Smooth muscle cell (in vitro differentiated cells): ENCODE data around the gene IHH. TPM values are rescaled to one million over a fixed set of nuclear protein-coding genes. Genes with fewer than 3 reads are reported as not detected.

Experiments used
- DNase-seq: peaks from one replicate; lab custom pipeline; 2025; ENCODE audit not compliant: unreplicated experiment; lab: John Stamatoyannopoulos, UW
- H2AFZ ChIP-seq: fragments of 200-600 bp; sonication (generic); 2 replicates; pipeline ENCODE4 v1.6.0; 2016; ENCODE audit warnings: antibody characterized with exemption, low read depth, mild to moderate bottlenecking
- H3F3A ChIP-seq: fragments of 200-600 bp; sonication (generic); 2 replicates; pipeline ENCODE4 v1.6.0; 2017; ENCODE audit warnings: antibody characterized with exemption, low read depth
- H3K27ac ChIP-seq: fragments of 200-600 bp; sonication (generic); 2 replicates; pipeline ENCODE4 v1.5.1; 2016; ENCODE audit warnings: low read depth, mild to moderate bottlenecking
- H3K27me3 ChIP-seq: fragments of 200-600 bp; sonication (generic); 2 replicates; pipeline ENCODE4 v1.6.1; 2016; ENCODE audit warnings: low read depth, mild to moderate bottlenecking
- H3K36me3 ChIP-seq: fragments of 200-600 bp; sonication (generic); 2 replicates; pipeline ENCODE4 v1.5.1; 2016; ENCODE audit warnings: low read depth
- H3K4me1 ChIP-seq: fragments of 200-600 bp; sonication (generic); 2 replicates; pipeline ENCODE4 v1.5.1; 2016; ENCODE audit warnings: low read depth
- H3K4me2 ChIP-seq: fragments of 200-600 bp; sonication (generic); 2 replicates; pipeline ENCODE4 v1.6.0; 2016; ENCODE audit warnings: mild to moderate bottlenecking
- H3K4me3 ChIP-seq: fragments of 200-600 bp; sonication (generic); 2 replicates; pipeline ENCODE4 v1.5.1; 2016; ENCODE audit warnings: mild to moderate bottlenecking
- H3K79me2 ChIP-seq: fragments of 200-600 bp; sonication (generic); 2 replicates; pipeline ENCODE4 v1.6.0; 2016; ENCODE audit warnings: low read depth, mild to moderate bottlenecking
- H3K9ac ChIP-seq: fragments of 200-600 bp; sonication (generic); 2 replicates; pipeline ENCODE4 v1.6.0; 2016; ENCODE audit warnings: low read depth
- H3K9me3 ChIP-seq: fragments of 200-600 bp; sonication (generic); replicated peaks from 2 replicates; pipeline ENCODE4 v1.5.1; 2016; ENCODE audit warnings: low read depth
- H4K20me1 ChIP-seq: fragments of 200-600 bp; sonication (generic); 2 replicates; pipeline ENCODE4 v1.6.0; 2016; ENCODE audit warnings: low read depth
- WGBS: methylation state at CpG from one replicate; pipeline ENCODE4 v1.1.7; 2016; ENCODE audit warnings: low lambda C conversion rate; 5-methylcytosine and 5-hydroxymethylcytosine counted together
- polyA plus RNA-seq: library from polyadenylated mRNA; unstranded; fragments of >200 nt; fragmentation: Nextera tagmentation; extraction: Ambion mirVana; gene quantifications from 2 replicates; pipeline ENCODE4 v1.2.1, GENCODE V29; 2016
- total RNA-seq: library from RNA; depleted of rRNA; stranded (reverse); fragments of >200 nt; gene quantifications from 2 replicates; pipeline ENCODE4 v1.2.3, GENCODE V29; 2014
- TF ChIP-seq, protein P1 (sequence below): fragments of 200-600 bp; sonication (generic); IDR thresholded peaks from 2 replicates; pipeline ENCODE4 v1.5.1; 2017; ENCODE audit warnings: borderline replicate concordance, mild to moderate bottlenecking, antibody characterized with exemption; ENCODE audit not compliant: insufficient read depth, poor library complexity, severe bottlenecking

Gene IHH
- total and polyA plus RNA-seq, 2 experiments from 2014 or later: 0.09 TPM; not detected in 1

GRCh38 chr2:219056896-219057708 is 3.6 kb downstream of the IHH start:
- H3K27ac ChIP-seq: no peak overlapping the region
- H3F3A ChIP-seq: no peaks in the 10 kb centered on the region
- no peak overlapping the region for H2AFZ ChIP-seq
- no peak overlapping the region for H3K4me3 ChIP-seq
- peaks cover 96% of the 10 kb centered on the region for H3K27me3 ChIP-seq
- H3K4me2 ChIP-seq: no peak overlapping the region
- DNase-seq: no peak
- WGBS: 34% methylated on average over 29 of the region's 40 CpGs
- H3K79me2 ChIP-seq: no peaks in the 10 kb centered on the region
- H3K9ac ChIP-seq: no peak overlapping the region
- TF ChIP-seq, protein P1, sequence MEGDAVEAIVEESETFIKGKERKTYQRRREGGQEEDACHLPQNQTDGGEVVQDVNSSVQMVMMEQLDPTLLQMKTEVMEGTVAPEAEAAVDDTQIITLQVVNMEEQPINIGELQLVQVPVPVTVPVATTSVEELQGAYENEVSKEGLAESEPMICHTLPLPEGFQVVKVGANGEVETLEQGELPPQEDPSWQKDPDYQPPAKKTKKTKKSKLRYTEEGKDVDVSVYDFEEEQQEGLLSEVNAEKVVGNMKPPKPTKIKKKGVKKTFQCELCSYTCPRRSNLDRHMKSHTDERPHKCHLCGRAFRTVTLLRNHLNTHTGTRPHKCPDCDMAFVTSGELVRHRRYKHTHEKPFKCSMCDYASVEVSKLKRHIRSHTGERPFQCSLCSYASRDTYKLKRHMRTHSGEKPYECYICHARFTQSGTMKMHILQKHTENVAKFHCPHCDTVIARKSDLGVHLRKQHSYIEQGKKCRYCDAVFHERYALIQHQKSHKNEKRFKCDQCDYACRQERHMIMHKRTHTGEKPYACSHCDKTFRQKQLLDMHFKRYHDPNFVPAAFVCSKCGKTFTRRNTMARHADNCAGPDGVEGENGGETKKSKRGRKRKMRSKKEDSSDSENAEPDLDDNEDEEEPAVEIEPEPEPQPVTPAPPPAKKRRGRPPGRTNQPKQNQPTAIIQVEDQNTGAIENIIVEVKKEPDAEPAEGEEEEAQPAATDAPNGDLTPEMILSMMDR: no peak
- no peaks in the 10 kb centered on the region for H3K9me3 ChIP-seq
- no peaks in the 10 kb centered on the region for H3K36me3 ChIP-seq
- peaks cover 4% of the 10 kb centered on the region for H3K4me1 ChIP-seq
- no peaks in the 10 kb centered on the region for H4K20me1 ChIP-seq

- no peaks in the 10 kb centered on the region for H3K79me2 ChIP-seq
- H3K9ac ChIP-seq: no peak overlapping the region
- H3K27ac ChIP-seq: no peak overlapping the region
- DNase-seq: no peak
- H3K4me1 ChIP-seq: peaks cover 4% of the 10 kb centered on the region
- 78% methylated on average over 9 of the region's 9 CpGs for whole genome bisulfite sequencing
- H4K20me1 ChIP-seq: no peaks in the 10 kb centered on the region
- H3K9me3 ChIP-seq: no peaks in the 10 kb centered on the region
- no peak overlapping the region for H3K4me3 ChIP-seq
- peaks cover 96% of the 10 kb centered on the region for H3K27me3 ChIP-seq
- H2AFZ ChIP-seq: no peak overlapping the region
- TF ChIP-seq, protein P1: no peak
- H3F3A ChIP-seq: no peaks in the 10 kb centered on the region
- H3K36me3 ChIP-seq: no peaks in the 10 kb centered on the region
- H3K4me2 ChIP-seq: no peak overlapping the region
Observed at GRCh38 chr2:219056176-219056895, 4.4 kb downstream of the IHH start.

DNA sequence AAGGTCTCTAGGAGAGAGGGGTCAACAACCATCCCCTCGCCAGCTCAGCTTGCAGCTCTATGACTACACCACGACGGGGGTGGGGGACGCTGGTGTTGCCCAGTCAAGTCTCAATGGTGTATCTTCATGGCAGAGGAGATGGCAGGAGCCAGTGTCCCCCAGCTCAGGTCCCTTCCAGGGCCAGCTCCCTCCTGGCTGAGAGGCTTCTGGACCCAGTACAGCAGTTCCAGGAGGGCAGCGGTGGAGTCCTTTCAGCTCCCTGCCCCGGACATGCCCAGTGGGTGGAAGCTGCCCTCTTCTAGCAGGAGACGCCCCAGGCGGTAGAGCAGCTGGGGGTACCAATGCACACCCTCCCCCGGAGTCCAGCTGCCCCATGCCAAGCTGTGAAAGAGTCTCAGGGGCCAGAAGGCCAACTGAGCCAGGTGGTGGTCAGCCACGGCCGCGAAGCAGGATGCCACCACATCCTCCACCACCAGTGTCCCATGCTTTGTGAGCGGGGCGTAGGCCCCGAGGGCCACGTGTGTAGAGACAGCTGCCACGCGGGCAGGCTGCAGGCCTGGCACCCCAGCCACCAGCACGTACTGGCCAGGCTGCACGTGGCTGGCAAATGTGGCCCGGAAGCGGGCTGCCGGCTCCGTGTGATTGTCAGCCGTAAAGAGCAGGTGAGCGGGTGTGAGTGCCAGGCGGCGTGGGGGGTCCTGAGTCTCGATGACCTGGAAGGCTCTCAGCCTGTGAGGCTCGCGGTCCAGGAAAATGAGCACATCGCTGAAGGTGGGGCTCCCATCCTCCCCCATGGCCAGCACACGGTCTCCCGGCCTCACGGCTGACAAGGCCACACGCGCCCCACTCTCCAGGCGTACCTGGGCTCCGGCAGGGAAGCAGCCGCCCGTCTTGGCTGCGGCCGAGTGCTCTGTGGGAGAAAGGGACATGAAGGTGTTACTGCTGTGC is 5.5 kb downstream of the IHH start:
- Histone ChIP-seq H3K79me2 (no peaks in the 10 kb centered on the region), H3K36me3 (no peaks in the 10 kb centered on the region), H3F3A (no peaks in the 10 kb centered on the region), H3K9me3 (no peaks in the 10 kb centered on the region), H3K4me3 (no peak overlapping the region), H2AFZ (no peak overlapping the region), H3K9ac (no peak overlapping the region), H3K27me3 (peaks cover 97% of the 10 kb centered on the region), H3K4me1 (peaks cover 4% of the 10 kb centered on the region), H3K4me2 (no peak overlapping the region), H3K27ac (no peak overlapping the region), H4K20me1 (no peaks in the 10 kb centered on the region)
- no peak for DNase-seq
- TF ChIP-seq, protein P1: no peak
- 89% methylated on average over 42 of the region's 43 CpGs for WGBS
